HG03196 (cell line): Measurements from ENCODE around the gene KRT79.
"Not testable (repeated sequence)": the region's sequence is repeated elsewhere in the genome, so short reads cannot be mapped to it uniquely, and the experiment has no call there.

Experiments used
- ATAC-seq: cut with Tn5 transposase; IDR thresholded peaks from one replicate; pipeline ENCODE4 v1.9.1; 2021; ENCODE audit not compliant: unreplicated experiment

The KRT79 gene

GRCh38 chr12:52833922-52834726 is at the start of gene KRT79:
Gene KRT79, minus strand, starts transcription at chr12:52834311. Its CDS starts 51 bp downstream, at chr12:52834260.
- ATAC-seq, result no peak

- ATAC-seq, result not testable (repeated sequence)
Observed at GRCh38 chr12:52880499-52880898, 46.4 kb upstream of the KRT79 start.

- no peak for ATAC-seq
Observed at GRCh38 chr12:52879394-52880351, 45.6 kb upstream of the KRT79 start.

DNA sequence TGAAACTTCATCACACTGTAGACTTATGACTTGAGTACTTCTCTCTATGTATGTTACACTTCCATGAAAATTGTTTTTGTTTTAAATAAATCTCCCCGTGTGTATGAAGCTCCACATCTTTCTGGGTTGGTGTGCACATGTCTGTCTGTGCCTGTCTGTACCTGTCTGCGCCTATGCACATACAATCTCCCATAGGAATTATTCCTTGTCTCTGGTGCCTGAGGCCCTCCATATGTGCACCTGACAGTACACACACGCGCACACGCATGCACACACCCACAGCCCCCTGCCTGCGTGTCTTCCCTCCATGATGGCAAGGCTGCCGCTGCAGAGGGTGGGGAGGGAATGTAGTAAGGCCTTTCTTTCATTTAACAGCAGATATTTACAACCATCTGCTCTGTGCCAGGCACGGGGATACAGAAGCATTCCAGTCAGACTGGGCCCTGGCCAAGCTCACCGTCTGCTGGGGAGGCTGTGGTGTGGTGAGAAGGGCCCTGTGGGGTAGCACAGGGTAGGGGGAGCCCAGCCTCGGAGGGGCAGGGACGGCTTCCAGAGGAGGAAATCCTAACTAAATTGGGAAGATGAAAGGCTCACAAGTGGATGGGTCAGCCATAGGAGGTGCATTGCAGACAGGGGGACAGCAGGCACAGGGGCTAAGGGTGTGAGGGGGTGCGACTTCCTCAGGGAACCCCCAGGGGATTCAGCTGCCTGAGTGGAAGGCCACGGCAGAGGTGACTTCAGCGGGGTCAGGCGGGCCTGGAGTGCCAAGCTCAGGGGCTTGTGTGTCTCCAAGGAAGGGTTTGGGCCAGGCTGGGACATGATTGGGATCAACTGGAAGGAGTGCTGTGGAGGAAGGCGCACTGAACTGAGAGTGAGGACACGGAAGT is 44.6 kb upstream of the KRT79 start:
- no peak for ATAC-seq

DNA sequence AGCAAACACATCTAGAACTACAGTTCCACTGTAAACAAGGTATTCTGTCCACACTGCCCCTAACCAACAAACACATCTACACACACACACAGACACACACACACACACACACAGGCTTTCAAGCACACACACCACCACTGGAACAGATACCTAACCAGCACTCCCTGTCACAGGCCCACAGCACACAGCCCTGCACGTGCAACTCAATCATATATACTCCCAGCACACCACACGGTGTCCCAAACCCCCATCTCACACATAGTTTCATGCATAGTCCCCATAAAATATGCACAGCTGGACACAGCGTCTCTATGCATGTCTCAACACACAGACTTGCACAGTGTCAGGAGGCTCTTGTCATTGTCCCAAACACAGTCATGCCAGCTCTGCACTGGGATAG is 43.1 kb upstream of the KRT79 start:
- no peak for ATAC-seq

DNA sequence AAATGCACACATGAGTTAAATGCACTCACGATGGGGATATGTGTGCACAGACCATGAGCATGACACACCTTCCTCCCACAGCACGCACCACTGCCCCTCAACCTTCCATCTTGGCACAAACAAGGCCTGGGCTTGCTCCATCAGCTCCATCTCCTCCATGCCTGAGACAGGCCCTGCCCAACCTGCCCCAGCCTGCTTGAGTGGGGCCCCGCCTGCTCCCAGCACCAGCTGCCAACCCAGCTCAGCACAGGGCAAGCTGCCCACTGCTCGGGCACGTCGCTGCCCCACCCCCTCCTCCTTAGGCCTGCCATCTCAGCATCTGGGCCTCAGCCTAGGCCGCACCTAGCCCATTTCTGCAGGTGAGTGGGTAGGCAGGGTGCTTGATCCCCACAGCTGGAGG is 42.3 kb upstream of the KRT79 start:
- ATAC-seq, result no peak

DNA sequence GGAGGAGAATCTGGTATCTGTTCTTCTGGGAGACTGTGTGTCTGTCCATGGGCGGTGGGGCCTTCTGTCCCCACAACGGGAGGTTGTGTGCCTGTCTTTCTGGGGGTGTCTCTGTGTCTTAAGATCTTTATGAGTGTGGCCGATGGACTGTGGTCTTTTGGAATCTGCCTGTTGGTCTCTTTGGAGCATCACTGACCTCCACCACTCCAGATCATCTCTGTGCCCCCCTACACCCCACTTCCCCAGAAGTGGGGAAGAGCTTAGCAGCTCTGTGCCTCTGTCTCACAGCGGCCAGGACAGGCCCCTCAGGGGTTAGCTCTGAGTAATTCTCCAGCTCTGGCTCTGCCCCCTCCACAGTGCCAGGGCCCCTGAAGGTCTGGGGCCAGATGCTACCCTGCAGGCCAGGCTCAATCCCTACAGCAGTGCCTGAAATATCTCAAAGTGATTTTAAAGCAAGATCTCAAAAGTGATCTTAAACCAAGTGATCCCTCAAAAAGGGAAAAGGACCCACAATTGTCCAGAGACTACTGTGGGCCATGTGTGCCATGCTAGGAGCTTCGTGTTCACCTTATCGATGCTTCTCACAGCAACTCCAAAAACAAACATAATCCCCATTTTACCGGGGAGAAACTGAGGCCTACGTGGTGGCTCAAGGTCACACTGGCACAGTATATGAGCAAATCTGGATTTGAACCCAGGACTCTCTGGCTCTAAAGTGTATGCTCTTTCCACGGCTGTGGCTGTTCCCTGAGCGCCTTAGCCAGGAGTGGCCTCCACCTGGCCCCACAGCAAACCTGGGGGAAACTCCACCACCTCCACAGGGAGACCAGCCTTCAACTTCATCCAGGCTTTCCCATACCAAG is 40.7 kb upstream of the KRT79 start:
- no peak for ATAC-seq

GRCh38 chr12:52873832-52874572 is 39.9 kb upstream of the KRT79 start:
- ATAC-seq, result no peak

GRCh38 chr12:52873513-52873831 is 39.4 kb upstream of the KRT79 start:
- ATAC-seq, result no peak

DNA sequence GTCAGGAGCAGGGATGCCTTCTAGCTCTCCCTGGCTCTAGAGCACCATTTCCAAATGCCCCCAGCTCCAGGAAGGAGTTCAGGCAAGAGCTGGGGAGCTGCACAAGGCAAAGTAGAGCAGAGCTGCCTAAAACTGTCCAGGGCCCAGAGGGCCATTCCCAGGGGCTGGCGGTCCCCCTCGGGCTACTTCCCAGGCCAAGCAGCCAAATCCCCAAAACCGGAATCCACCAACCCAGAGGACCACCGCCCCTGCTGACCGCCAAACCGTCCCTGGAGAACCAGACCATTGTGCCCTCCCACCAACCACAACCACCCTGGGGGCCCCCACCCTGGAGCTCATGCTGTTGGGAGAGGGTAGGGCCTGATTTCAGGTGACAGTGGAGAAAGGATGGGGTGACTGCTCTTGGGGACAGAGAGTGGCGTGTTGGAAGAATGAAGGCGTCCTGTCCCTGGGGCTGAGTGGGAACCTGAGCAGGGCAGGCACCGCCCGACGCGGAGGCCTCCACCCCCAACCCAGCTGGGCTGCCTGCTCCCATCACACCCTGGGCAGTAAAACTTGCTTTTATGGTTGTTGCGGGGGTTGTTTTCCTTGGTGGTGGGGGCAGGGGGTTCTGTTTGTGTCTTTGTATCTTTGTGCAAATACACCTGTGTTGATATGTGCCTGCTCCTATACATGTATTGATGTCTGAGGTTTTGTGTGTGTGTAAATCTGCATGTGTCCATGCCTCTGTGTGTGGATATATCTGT is 38.7 kb upstream of the KRT79 start:
- no peak for ATAC-seq

DNA sequence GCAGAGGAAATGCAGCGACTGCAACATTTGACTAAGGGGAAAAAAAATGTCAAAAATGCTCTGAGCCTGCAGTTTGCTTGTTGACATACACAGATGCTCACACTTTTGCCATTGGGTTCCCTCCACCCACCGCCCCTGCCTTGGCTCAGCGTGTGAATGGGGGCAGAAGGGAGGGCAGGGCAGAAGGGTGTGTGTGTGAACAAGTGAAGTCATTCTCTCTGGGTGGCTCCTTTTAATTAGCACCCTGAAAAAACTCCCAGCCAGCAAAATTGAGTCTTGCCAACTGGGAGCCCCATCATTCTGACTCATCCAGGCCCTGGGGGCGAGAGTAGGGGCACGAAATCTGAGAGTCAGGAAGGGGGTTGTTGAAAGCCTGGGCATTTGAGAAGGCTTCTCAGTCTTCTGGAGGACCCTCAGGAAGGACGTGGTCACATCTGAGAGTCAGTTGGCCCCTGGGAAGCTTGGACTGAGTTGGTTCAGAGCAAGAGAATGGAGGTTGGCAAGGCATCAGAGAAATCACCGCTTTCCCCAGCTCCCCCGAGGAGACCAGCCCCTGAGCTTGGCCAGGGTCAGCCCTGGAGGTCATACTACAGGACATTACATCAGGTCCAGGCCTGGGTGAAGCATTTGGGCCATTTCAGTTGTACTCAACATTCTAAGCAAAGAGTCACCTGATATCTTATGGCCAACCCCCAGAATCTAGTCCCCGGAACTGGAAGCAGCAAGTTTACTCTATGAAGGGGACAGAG is 37.4 kb upstream of the KRT79 start:
- ATAC-seq, result no peak

DNA sequence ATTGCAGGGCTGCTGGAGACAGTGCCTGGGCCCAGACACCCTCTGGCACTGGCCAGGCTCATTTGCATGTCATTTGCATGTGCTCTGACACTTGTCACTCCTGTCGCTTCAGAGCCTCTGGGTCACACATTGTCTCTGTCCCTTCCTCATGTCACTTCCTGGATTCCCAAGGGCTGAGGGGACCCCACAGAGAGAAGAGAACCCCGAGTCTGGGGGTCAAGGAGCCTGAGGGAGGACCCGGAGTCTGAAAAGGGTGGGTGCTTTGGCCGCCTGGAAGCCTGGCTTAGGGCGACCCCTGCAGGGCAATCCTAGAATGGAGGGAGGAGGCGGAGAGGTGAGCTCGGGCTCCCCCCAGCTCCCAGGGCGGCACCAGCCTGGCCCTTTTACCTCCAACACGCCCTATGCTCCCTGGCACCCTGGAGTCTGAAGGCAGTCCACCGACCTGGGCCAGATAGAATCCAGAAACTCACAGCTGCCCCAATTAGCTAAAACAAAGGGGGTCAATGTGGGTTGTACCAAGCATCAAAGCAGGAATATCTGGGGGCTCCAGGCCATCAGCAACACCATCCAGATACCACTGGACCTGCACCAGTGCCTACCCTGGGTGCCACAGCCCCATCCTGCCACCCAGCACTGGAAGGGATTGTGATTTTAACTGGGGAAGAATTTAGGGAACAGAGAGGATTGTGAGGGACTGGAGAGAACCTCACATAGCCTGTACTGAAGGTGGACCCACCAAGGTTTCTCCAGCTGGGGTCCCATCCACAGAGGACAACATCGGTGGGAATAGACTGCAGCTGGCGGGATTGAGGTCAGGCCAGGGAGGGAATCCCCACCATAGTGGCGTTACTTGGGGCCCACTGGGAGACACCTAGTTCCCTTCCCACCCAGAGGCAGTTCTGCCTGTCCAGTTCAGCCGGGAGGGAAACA is 36.5 kb upstream of the KRT79 start:
- no peak for ATAC-seq

- no peak for ATAC-seq
Observed at GRCh38 chr12:52867642-52868041, 33.5 kb upstream of the KRT79 start.

- ATAC-seq, result no peak
Observed at GRCh38 chr12:52867152-52867551, 33.0 kb upstream of the KRT79 start.

DNA sequence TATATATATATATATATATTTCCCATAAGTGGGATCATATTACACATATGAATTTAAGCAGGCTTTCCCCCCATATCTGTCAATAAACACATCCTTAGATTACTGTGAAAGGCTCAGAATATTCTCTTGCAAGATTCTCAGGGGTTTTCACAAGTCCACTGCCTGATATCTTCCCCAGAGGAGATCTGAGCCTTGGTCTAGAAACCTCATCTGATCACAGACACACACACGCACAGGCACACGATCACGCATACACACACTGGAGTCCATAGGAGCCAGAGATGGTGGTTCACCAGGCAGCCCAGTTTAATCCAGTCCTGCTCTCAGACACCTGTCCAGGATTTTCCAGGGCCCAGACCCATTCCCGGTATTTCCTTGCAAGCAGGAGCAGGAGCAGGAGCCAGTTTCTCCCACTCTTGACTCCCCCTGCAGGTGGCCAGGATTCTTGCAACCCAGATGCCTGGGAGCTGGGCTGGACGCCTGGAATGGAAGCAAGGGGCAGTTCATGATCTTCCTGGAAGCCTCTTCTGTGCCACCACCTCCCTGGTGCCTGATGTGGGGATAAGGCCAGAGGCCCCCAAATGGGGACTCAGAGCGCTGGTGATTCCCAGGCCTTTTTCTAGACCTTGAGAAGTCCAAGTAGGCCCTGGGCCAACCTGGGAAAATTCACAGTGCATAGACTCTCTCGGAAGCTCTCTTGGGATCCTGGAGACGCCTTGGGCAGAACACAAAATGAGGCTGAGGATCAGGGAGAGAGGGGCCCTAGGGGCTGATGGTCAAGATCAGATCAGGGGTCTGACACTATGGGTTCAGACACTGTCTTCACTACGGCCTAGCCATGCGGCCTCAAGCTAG is 31.2 kb upstream of the KRT79 start:
- ATAC-seq, result no peak

- no peak for ATAC-seq
Observed at GRCh38 chr12:52862023-52862422, 27.9 kb upstream of the KRT79 start.
